Activated CD4-positive, alpha-beta T cell treated with anti-CD3 and anti-CD28 coated beads, Interleukin-2, amount 10 ng/mL, durations not matched to agents 7 days and 5 days (primary cell): ENCODE measurements around the gene CHST1. TPM values are rescaled to one million over a fixed set of nuclear protein-coding genes. Genes with fewer than 3 reads are reported as not detected.

Experiments
- CTCF ChIA-PET: fragments of 350-600 bp; sonication (Branson Sonifier 250); formaldehyde crosslinking; loops from one replicate; lab custom pipeline; 2021; ENCODE audit warnings: antibody characterized with exemption; lab: Charles Lee
- POLR2A ChIA-PET: fragments of 350-600 bp; sonication (Branson Sonifier 250); formaldehyde crosslinking; loops from one replicate; lab custom pipeline; 2021; ENCODE audit warnings: antibody characterized with exemption; lab: Charles Lee
- DNase-seq: peaks from one replicate; pipeline ENCODE4 v3.0.0-alpha.2; 2020
- H3K27ac Mint-ChIP-seq: one replicate; pipeline ENCODE4 v1.8.0; 2021; ENCODE audit warnings: mild to moderate bottlenecking, moderate library complexity, mixed read lengths
- H3K27me3 Mint-ChIP-seq: one replicate; pipeline ENCODE4 v1.8.0; 2021; ENCODE audit warnings: mixed read lengths
- H3K36me3 Mint-ChIP-seq: one replicate; pipeline ENCODE4 v1.8.0; 2021; ENCODE audit warnings: low read depth, mixed read lengths
- H3K4me1 Mint-ChIP-seq: one replicate; pipeline ENCODE4 v1.8.0; 2021; ENCODE audit warnings: mixed read lengths
- H3K4me3 Mint-ChIP-seq: one replicate; pipeline ENCODE4 v1.8.0; 2021; ENCODE audit warnings: mild to moderate bottlenecking, moderate library complexity, mixed read lengths
- H3K9me3 Mint-ChIP-seq: one replicate; pipeline ENCODE4 v1.8.0; 2021; ENCODE audit warnings: mixed read lengths
- total RNA-seq, 2 experiments: library from RNA; stranded (reverse); gene quantifications; one replicate each; pipeline ENCODE4 v1.2.3, GENCODE V29; 2021

The CHST1 gene
- total RNA-seq, 2 experiments from 2014 or later = not detected

- Mint-ChIP-seq H3K36me3 (no peaks in the 10 kb centered on the region), H3K4me3 (no peak overlapping the region), H3K4me1 (peaks cover 4% of the 10 kb centered on the region), H3K27ac (no peak overlapping the region), H3K9me3 (no peaks in the 10 kb centered on the region), H3K27me3 (peaks cover 3% of the 10 kb centered on the region)
- no peak for DNase-seq
- POLR2A ChIA-PET = no interaction called here
- CTCF ChIA-PET = interaction anchor here (0.8 to 1.7 kb wide), 5 partner anchors 10 to 282 kb away, joined by 3 to 5 read pairs (median 4); no protein-coding TSS in a partner anchor
Observed at GRCh38 chr11:45654231-45655011, 11.0 kb downstream of the CHST1 start.

GRCh38 chr11:45653277-45653676 lies 12.1 kb downstream of the CHST1 start:
- Mint-ChIP-seq H3K36me3 (no peaks in the 10 kb centered on the region), H3K4me3 (no peak overlapping the region), H3K27ac (no peak overlapping the region), H3K9me3 (no peaks in the 10 kb centered on the region), H3K4me1 (peaks cover 4% of the 10 kb centered on the region), H3K27me3 (peaks cover 3% of the 10 kb centered on the region)
- no peak for DNase-seq
- ChIA-PET CTCF (interaction anchor here (0.6 kb wide), 1 partner anchor 1101 kb away, joined by 3 read pairs; no protein-coding TSS in a partner anchor), POLR2A (no interaction called here)

- no peaks in the 10 kb centered on the region for H3K9me3 Mint-ChIP-seq
- H3K27ac Mint-ChIP-seq = no peak overlapping the region
- CTCF ChIA-PET = interaction anchor here (0.6 kb wide), 1 partner anchor 1101 kb away, joined by 3 read pairs; no protein-coding TSS in a partner anchor
- no peaks in the 10 kb centered on the region for H3K36me3 Mint-ChIP-seq
- H3K27me3 Mint-ChIP-seq = peaks cover 3% of the 10 kb centered on the region
- no peak overlapping the region for H3K4me3 Mint-ChIP-seq
- no peak for DNase-seq
- peaks cover 4% of the 10 kb centered on the region for H3K4me1 Mint-ChIP-seq
- POLR2A ChIA-PET = no interaction called here
Observed at GRCh38 chr11:45652781-45653180, 12.6 kb downstream of the CHST1 start.

GRCh38 chr11:45651841-45652749 lies 13.3 kb downstream of the CHST1 start:
- DNase-seq = no peak
- CTCF ChIA-PET = no interaction called here
- Mint-ChIP-seq H3K4me3 (no peak overlapping the region), H3K36me3 (no peaks in the 10 kb centered on the region), H3K27me3 (peaks cover 3% of the 10 kb centered on the region), H3K27ac (no peak overlapping the region), H3K9me3 (no peaks in the 10 kb centered on the region), H3K4me1 (peaks cover 4% of the 10 kb centered on the region)
- POLR2A ChIA-PET = no interaction called here

- ChIA-PET POLR2A (no interaction called here), CTCF (no interaction called here)
- Mint-ChIP-seq H3K36me3 (no peaks in the 10 kb centered on the region), H3K4me3 (no peak overlapping the region), H3K27me3 (peaks cover 3% of the 10 kb centered on the region), H3K9me3 (no peaks in the 10 kb centered on the region), H3K4me1 (peaks cover 4% of the 10 kb centered on the region), H3K27ac (no peak overlapping the region)
- no peak for DNase-seq
Observed at GRCh38 chr11:45651156-45651555, 14.3 kb downstream of the CHST1 start.

- POLR2A ChIA-PET = no interaction called here
- Mint-ChIP-seq H3K27ac (no peak overlapping the region), H3K36me3 (no peaks in the 10 kb centered on the region), H3K27me3 (peaks cover 3% of the 10 kb centered on the region), H3K4me3 (no peak overlapping the region), H3K4me1 (peaks cover 4% of the 10 kb centered on the region), H3K9me3 (no peaks in the 10 kb centered on the region)
- DNase-seq = no peak
- CTCF ChIA-PET = no interaction called here
Observed at GRCh38 chr11:45650166-45651095, 15.0 kb downstream of the CHST1 start.

GRCh38 chr11:45649544-45650165 lies 15.8 kb downstream of the CHST1 start:
- Mint-ChIP-seq H3K9me3 (no peaks in the 10 kb centered on the region), H3K36me3 (no peaks in the 10 kb centered on the region), H3K27me3 (peaks cover 3% of the 10 kb centered on the region), H3K4me1 (no peaks in the 10 kb centered on the region), H3K4me3 (no peak overlapping the region), H3K27ac (no peak overlapping the region)
- ChIA-PET POLR2A (no interaction called here), CTCF (no interaction called here)
- no peak for DNase-seq

GRCh38 chr11:45648931-45649330 lies 16.5 kb downstream of the CHST1 start:
- no peak for DNase-seq
- no peak overlapping the region for H3K27ac Mint-ChIP-seq
- CTCF ChIA-PET = interaction anchor here (0.7 to 1.1 kb wide), 2 partner anchors 28 to 123 kb away, joined by 3 read pairs; no protein-coding TSS in a partner anchor
- POLR2A ChIA-PET = no interaction called here
- H3K4me3 Mint-ChIP-seq = no peak overlapping the region
- H3K4me1 Mint-ChIP-seq = no peaks in the 10 kb centered on the region
- H3K27me3 Mint-ChIP-seq = peaks cover 8% of the 10 kb centered on the region
- H3K9me3 Mint-ChIP-seq = no peaks in the 10 kb centered on the region
- H3K36me3 Mint-ChIP-seq = no peaks in the 10 kb centered on the region

- no peak for DNase-seq
- Mint-ChIP-seq H3K36me3 (no peaks in the 10 kb centered on the region), H3K9me3 (no peaks in the 10 kb centered on the region), H3K4me1 (no peaks in the 10 kb centered on the region), H3K27me3 (peaks cover 13% of the 10 kb centered on the region), H3K4me3 (no peak overlapping the region), H3K27ac (no peak overlapping the region)
- ChIA-PET CTCF (no interaction called here), POLR2A (no interaction called here)
Observed at GRCh38 chr11:45647786-45648185, 17.6 kb downstream of the CHST1 start.

GRCh38 chr11:45647329-45647728 lies 18.1 kb downstream of the CHST1 start:
- POLR2A ChIA-PET = no interaction called here
- no peak for DNase-seq
- peaks cover 13% of the 10 kb centered on the region for H3K27me3 Mint-ChIP-seq

GRCh38 chr11:45646275-45646927 lies 19.0 kb downstream of the CHST1 start:
- CTCF ChIA-PET = no interaction called here
- H3K9me3 Mint-ChIP-seq = no peaks in the 10 kb centered on the region
- DNase-seq = no peak
- H3K36me3 Mint-ChIP-seq = no peaks in the 10 kb centered on the region
- no peak overlapping the region for H3K27ac Mint-ChIP-seq
- POLR2A ChIA-PET = no interaction called here
- peaks cover 13% of the 10 kb centered on the region for H3K27me3 Mint-ChIP-seq
- no peaks in the 10 kb centered on the region for H3K4me1 Mint-ChIP-seq
- no peak overlapping the region for H3K4me3 Mint-ChIP-seq

More at GRCh38 chr11:45647329-45647728, 18.1 kb downstream of the CHST1 start:
- CTCF ChIA-PET = no interaction called here
- no peaks in the 10 kb centered on the region for H3K9me3 Mint-ChIP-seq
- H3K4me3 Mint-ChIP-seq = no peak overlapping the region
- H3K4me1 Mint-ChIP-seq = no peaks in the 10 kb centered on the region
- H3K36me3 Mint-ChIP-seq = no peaks in the 10 kb centered on the region
- H3K27ac Mint-ChIP-seq = no peak overlapping the region
